ENCODE measurements around the gene WDR47. TPM values are rescaled to one million over a fixed set of nuclear protein-coding genes. Genes with fewer than 3 reads are reported as not detected.

WDR47 gene
- polyA plus RNA-seq, 4 donors = 2.7 to 5.0 (median 4.4) TPM

Other genes starting within 250 kb of the WDR47 start
- under 1 TPM in 2 of 4 donors, not detected in 2; 0.03 to 0.22 TPM for gene AKNAD1, start 185.0 kb downstream of the WDR47 start, polyA plus RNA-seq
- gene GPSM2, start 165.1 kb downstream of the WDR47 start, polyA plus RNA-seq = 10 to 100 TPM in 2 of 4 donors, 1 to 10 TPM in 2; 4.1 to 21.5 (median 12.2) TPM
- gene CLCC1, start 78.6 kb downstream of the WDR47 start, polyA plus RNA-seq = 10 to 100 TPM in 2 of 4 donors, 1 to 10 TPM in 2; 2.2 to 23.6 (median 8.1) TPM
- 10 to 100 TPM; 34.9 to 49.2 (median 39.2) TPM for gene TAF13, start 33.9 kb upstream of the WDR47 start, polyA plus RNA-seq
- 10 to 100 TPM; 11.4 to 32.7 (median 17.1) TPM for gene TMEM167B, start 48.7 kb upstream of the WDR47 start, polyA plus RNA-seq
- gene ELAPOR1, start 72.0 kb upstream of the WDR47 start, polyA plus RNA-seq = 10 to 100 TPM in 2 of 4 donors, 1 to 10 TPM in 2; 3.8 to 75.3 (median 35.4) TPM
- 100 to 1,000 TPM in 3 of 4 donors, 10 to 100 TPM in 1; 99.1 to 190 (median 133) TPM for gene SARS1, start 171.8 kb upstream of the WDR47 start, polyA plus RNA-seq
- 1 to 10 TPM in 2 of 4 donors, under 1 TPM in 2; under 0.01 to 7.9 (median 1.5) TPM for gene CELSR2, start 207.4 kb upstream of the WDR47 start, polyA plus RNA-seq
- 10 to 100 TPM in 2 of 4 donors, 1 to 10 TPM in 1, under 1 TPM in 1; 0.67 to 15.5 (median 8.0) TPM for gene PSRC1, start 241.0 kb upstream of the WDR47 start, polyA plus RNA-seq

All from small intestine (tissue), 4 donors.